GM12801 (cell line): ENCODE results near the gene ADAM19.

Source experiments
- TF ChIP-seq, protein P1 (sequence below): IDR thresholded peaks from one replicate; pipeline ENCODE4 v1.5.1; 2011; ENCODE audit warnings: control low read depth; ENCODE audit not compliant: insufficient read length; ENCODE audit errors: extremely low read depth

Gene ADAM19

DNA sequence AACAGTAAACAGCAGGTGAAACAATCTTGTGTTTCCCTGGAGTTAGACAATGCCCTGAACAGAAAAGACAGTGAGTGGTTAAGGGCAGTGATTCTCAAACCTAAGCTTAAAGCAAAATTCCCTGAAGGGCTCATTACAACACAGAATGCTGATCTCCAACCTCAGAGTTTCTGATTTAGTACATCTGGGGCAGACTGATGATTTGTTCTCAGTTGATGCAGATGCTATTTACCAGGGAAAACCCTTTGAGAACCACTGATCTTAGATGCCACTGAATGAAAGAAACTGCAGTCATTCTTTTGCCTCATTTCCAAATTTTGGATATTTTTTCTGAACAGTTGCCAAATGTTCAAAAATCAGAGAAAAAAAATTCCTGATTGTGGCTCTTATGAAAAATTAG, 18.7 kb upstream of the ADAM19 start:
- TF ChIP-seq, protein P1, sequence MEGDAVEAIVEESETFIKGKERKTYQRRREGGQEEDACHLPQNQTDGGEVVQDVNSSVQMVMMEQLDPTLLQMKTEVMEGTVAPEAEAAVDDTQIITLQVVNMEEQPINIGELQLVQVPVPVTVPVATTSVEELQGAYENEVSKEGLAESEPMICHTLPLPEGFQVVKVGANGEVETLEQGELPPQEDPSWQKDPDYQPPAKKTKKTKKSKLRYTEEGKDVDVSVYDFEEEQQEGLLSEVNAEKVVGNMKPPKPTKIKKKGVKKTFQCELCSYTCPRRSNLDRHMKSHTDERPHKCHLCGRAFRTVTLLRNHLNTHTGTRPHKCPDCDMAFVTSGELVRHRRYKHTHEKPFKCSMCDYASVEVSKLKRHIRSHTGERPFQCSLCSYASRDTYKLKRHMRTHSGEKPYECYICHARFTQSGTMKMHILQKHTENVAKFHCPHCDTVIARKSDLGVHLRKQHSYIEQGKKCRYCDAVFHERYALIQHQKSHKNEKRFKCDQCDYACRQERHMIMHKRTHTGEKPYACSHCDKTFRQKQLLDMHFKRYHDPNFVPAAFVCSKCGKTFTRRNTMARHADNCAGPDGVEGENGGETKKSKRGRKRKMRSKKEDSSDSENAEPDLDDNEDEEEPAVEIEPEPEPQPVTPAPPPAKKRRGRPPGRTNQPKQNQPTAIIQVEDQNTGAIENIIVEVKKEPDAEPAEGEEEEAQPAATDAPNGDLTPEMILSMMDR, result no peak

GRCh38 chr5:157593052-157593757, 17.6 kb upstream of the ADAM19 start:
- TF ChIP-seq, protein P1, result no peak

GRCh38 chr5:157592594-157592993, 17.0 kb upstream of the ADAM19 start:
- TF ChIP-seq, protein P1, result no peak

GRCh38 chr5:157590478-157590877, 14.9 kb upstream of the ADAM19 start:
- TF ChIP-seq, protein P1, result no peak

GRCh38 chr5:157584628-157585027, 9.1 kb upstream of the ADAM19 start:
- TF ChIP-seq, protein P1, result no peak

GRCh38 chr5:157582731-157583620, 7.4 kb upstream of the ADAM19 start:
- TF ChIP-seq, protein P1, result no peak

GRCh38 chr5:157581901-157582300, 6.3 kb upstream of the ADAM19 start:
- TF ChIP-seq, protein P1, result no peak
